CD14-positive monocyte (primary cell): ENCODE measurements around the gene OLFM2. TPM values are rescaled to one million over a fixed set of nuclear protein-coding genes. Genes with fewer than 3 reads are reported as not detected.

Experiments used
- DNase-seq, 3 donors: peaks; one replicate each; pipeline ENCODE4 v3.0.0-alpha.2; 2011 to 2022
- H2AFZ ChIP-seq: 2 replicates; pipeline ENCODE4 v1.6.0; 2012; ENCODE audit warnings: mild to moderate bottlenecking, low read depth, low read length, inconsistent platforms; ENCODE audit not compliant: insufficient read depth, poor library complexity, severe bottlenecking
- H3K27ac ChIP-seq, 2 donors: 1 replicate in 1 of 2; 2 replicates in 1 of 2; pipeline ENCODE4 v1.5.1; 2012 to 2013; ENCODE audit warnings: low read length in 2 of 2, control low read depth in 1 of 2, inconsistent platforms in 1 of 2, low read depth in 1 of 2, mild to moderate bottlenecking in 1 of 2
- H3K27me3 ChIP-seq, 2 donors: one replicate each; pipeline versions ENCODE4 v1.6.0 to v1.6.1; 2011 to 2013; ENCODE audit warnings: low read length in 2 of 2; ENCODE audit not compliant: control insufficient read depth in 2 of 2, insufficient read depth in 2 of 2
- H3K36me3 ChIP-seq, 2 donors: replicated peaks in 1 of 2; 1 replicate in 1 of 2; 2 replicates in 1 of 2; pipeline versions ENCODE4 v1.5.1 to v1.6.1; 2012 to 2013; ENCODE audit warnings: low read length in 2 of 2, control low read depth in 1 of 2, inconsistent platforms in 1 of 2, mild to moderate bottlenecking in 1 of 2; ENCODE audit not compliant: insufficient read depth in 2 of 2, control insufficient read depth in 1 of 2
- H3K4me1 ChIP-seq, 2 donors: 1 replicate in 1 of 2; 2 replicates in 1 of 2; pipeline versions ENCODE4 v1.5.1 to v1.6.1; 2012 to 2013; ENCODE audit warnings: low read length in 2 of 2, control low read depth in 1 of 2, inconsistent platforms in 1 of 2, mild to moderate bottlenecking in 1 of 2, moderate library complexity in 1 of 2; ENCODE audit not compliant: insufficient read depth in 2 of 2, control insufficient read depth in 1 of 2
- H3K4me2 ChIP-seq: replicated peaks from 2 replicates; pipeline ENCODE3; 2012; ENCODE audit warnings: low read length, moderate library complexity, mild to moderate bottlenecking; ENCODE audit not compliant: poor library complexity, severe bottlenecking; ENCODE audit errors: extremely low read depth
- H3K4me3 ChIP-seq, 3 experiments: fragments of 200-600 bp in 1 of 3; sonication (generic) in 1 of 3; replicated peaks in 1 of 3; 1 replicate in 2 of 3; 2 replicates in 1 of 3; pipeline ENCODE4 v1.5.1; 2011 to 2013; ENCODE audit warnings: low read length in 3 of 3, mild to moderate bottlenecking in 3 of 3, control low read depth in 2 of 3, low read depth in 2 of 3, inconsistent platforms in 1 of 3, moderate library complexity in 1 of 3
- H3K79me2 ChIP-seq: 2 replicates; pipeline ENCODE4 v1.6.0; 2012; ENCODE audit warnings: mild to moderate bottlenecking, control low read depth, inconsistent platforms, low read length, moderate library complexity; ENCODE audit not compliant: insufficient read depth
- H3K9ac ChIP-seq: 2 replicates; pipeline ENCODE4 v1.6.0; 2017; ENCODE audit warnings: low read length, mild to moderate bottlenecking; ENCODE audit not compliant: insufficient read depth, poor library complexity, severe bottlenecking
- H3K9me3 ChIP-seq, 2 donors: replicated peaks in 1 of 2; 1 replicate in 1 of 2; 2 replicates in 1 of 2; pipeline versions ENCODE4 v1.5.1 to v1.6.1; 2012 to 2013; ENCODE audit warnings: low read length in 2 of 2, control low read depth in 1 of 2; ENCODE audit not compliant: control insufficient read depth in 1 of 2, insufficient read depth in 1 of 2
- H4K20me1 ChIP-seq: 2 replicates; pipeline ENCODE4 v1.6.0; 2012; ENCODE audit warnings: mild to moderate bottlenecking, low read length, control low read depth, moderate library complexity; ENCODE audit not compliant: insufficient read depth
- H3K27ac Mint-ChIP-seq, 7 donors: one replicate each; pipeline ENCODE4 v1.8.0; 2020; ENCODE audit warnings: mild to moderate bottlenecking in 7 of 7, mixed read lengths in 7 of 7, moderate library complexity in 6 of 7, inconsistent platforms in 2 of 7
- H3K27me3 Mint-ChIP-seq, 3 donors: one replicate each; pipeline ENCODE4 v1.8.0; 2021 to 2022; ENCODE audit warnings: low read depth in 3 of 3, mild to moderate bottlenecking in 3 of 3, mixed read lengths in 3 of 3, moderate library complexity in 3 of 3, inconsistent platforms in 1 of 3
- H3K36me3 Mint-ChIP-seq, 2 donors: one replicate each; pipeline ENCODE4 v1.8.0; 2020; ENCODE audit warnings: mixed read lengths in 2 of 2, inconsistent platforms in 1 of 2, mild to moderate bottlenecking in 1 of 2
- H3K4me1 Mint-ChIP-seq: one replicate; pipeline ENCODE4 v1.8.0; 2020; ENCODE audit warnings: mild to moderate bottlenecking, mixed read lengths
- H3K4me3 Mint-ChIP-seq, 2 donors: one replicate each; pipeline ENCODE4 v1.8.0; 2020; ENCODE audit warnings: mild to moderate bottlenecking in 2 of 2, mixed read lengths in 2 of 2, moderate library complexity in 1 of 2
- H3K9me3 Mint-ChIP-seq, 7 donors: one replicate each; pipeline ENCODE4 v1.8.0; 2020 to 2022; ENCODE audit warnings: mixed read lengths in 7 of 7, mild to moderate bottlenecking in 6 of 7, moderate library complexity in 6 of 7, inconsistent platforms in 2 of 7
- CTCF ChIP-seq: fragments of 200-600 bp; IDR thresholded peaks from one replicate; pipeline ENCODE4 v1.8.0; 2022; ENCODE audit warnings: antibody characterized with exemption, mild to moderate bottlenecking
- WGBS: methylation state at CpG from one replicate; pipeline ENCODE4 v1.1.5; 2013; ENCODE audit warnings: missing lambda C conversion rate; ENCODE audit not compliant: insufficient coverage; 5-methylcytosine and 5-hydroxymethylcytosine counted together
- intact Hi-C, 2 donors: fragments of 100-400 bp; cut with micrococcal nuclease; formaldehyde crosslinking; loops; one replicate each; pipeline versions ENCODE4 v1.15.0 to v1.15.1; 2023
- polyA plus RNA-seq, 3 donors: library from polyadenylated mRNA; depleted of rRNA in 1 of 3; unstranded in 2 of 3; stranded (reverse) in 1 of 3; fragments of 300-500 nt in 2 of 3; fragments of >200 nt in 1 of 3; fragmentation: Illumina TruSeq in 2 of 3; gene quantifications; 1 replicate in 2 of 3; 2 replicates in 1 of 3; pipeline ENCODE4 v1.2.3, GENCODE V29; 2012 to 2021

Gene OLFM2
- polyA plus RNA-seq, 3 donors, result not detected

GRCh38 chr19:9970481-9970880, 34.2 kb upstream of the OLFM2 start:
- Mint-ChIP-seq H3K27ac (no peak overlapping the region), H3K4me1 (no peaks in the 10 kb centered on the region), H3K9me3 (peaks cover 0 to 3% (median 0%) of the 10 kb centered on the region in 7 donors), H3K27me3 (peaks cover 18 to 33% (median 21%) of the 10 kb centered on the region in 3 donors), H3K4me3 (no peak overlapping the region), H3K36me3 (no peaks in the 10 kb centered on the region)
- WGBS, result 63% methylated on average over 4 of the region's 8 CpGs
- DNase-seq, result no peak
- Histone ChIP-seq H4K20me1 (no peaks in the 10 kb centered on the region), H3K27ac (no peak overlapping the region), H3K27me3 (peaks cover 0 to 20% of the 10 kb centered on the region in 2 donors), H3K4me1 (no peaks in the 10 kb centered on the region), H3K4me2 (no peak overlapping the region), H3K36me3 (no peaks in the 10 kb centered on the region), H2AFZ (no peak overlapping the region), H3K4me3 (no peak overlapping the region), H3K9ac (no peak overlapping the region), H3K9me3 (no peaks in the 10 kb centered on the region), H3K79me2 (no peaks in the 10 kb centered on the region)
- TF ChIP-seq CTCF, result no peak
- intact Hi-C loops, result no loop called here

- no peak for TF ChIP-seq CTCF
- H3K27me3 ChIP-seq, result peaks cover 0 to 21% of the 10 kb centered on the region in 2 donors
- H3K9ac ChIP-seq, result no peak overlapping the region
- H3K36me3 ChIP-seq, result no peaks in the 10 kb centered on the region
- Mint-ChIP-seq H3K27me3 (peaks cover 22 to 38% (median 24%) of the 10 kb centered on the region in 3 donors), H3K4me3 (no peak overlapping the region), H3K27ac (no peak overlapping the region), H3K4me1 (no peaks in the 10 kb centered on the region), H3K36me3 (no peaks in the 10 kb centered on the region), H3K9me3 (peaks cover 0 to 3% (median 0%) of the 10 kb centered on the region in 7 donors)
- WGBS, result no CpG with 5 or more reads among the region's 2 CpGs
- DNase-seq, result no peak
- no peak overlapping the region for H3K4me2 ChIP-seq
- H3K9me3 ChIP-seq, result no peaks in the 10 kb centered on the region
- intact Hi-C loops, result no loop called here
- H3K4me1 ChIP-seq, result no peaks in the 10 kb centered on the region
- no peaks in the 10 kb centered on the region for H3K79me2 ChIP-seq
- H2AFZ ChIP-seq, result no peak overlapping the region
- no peaks in the 10 kb centered on the region for H4K20me1 ChIP-seq
- H3K4me3 ChIP-seq, result no peak overlapping the region
- H3K27ac ChIP-seq, result no peak overlapping the region
Measured at GRCh38 chr19:9969688-9969975, 33.3 kb upstream of the OLFM2 start.
